Dendritic cell treated with granulocyte-macrophage colony-stimulating factor and Interleukin-4, amounts not matched to agents 40 ng/mL and 50 ng/mL, for 4 days (primary cell): Measurements from ENCODE around the gene CCL26.

Experiments
- H3K27ac Mint-ChIP-seq: one replicate; pipeline ENCODE4 v1.8.0; 2022; ENCODE audit warnings: mild to moderate bottlenecking, mixed read lengths
- H3K27me3 Mint-ChIP-seq: one replicate; pipeline ENCODE4 v1.8.0; 2022; ENCODE audit warnings: mild to moderate bottlenecking, mixed read lengths
- H3K36me3 Mint-ChIP-seq: one replicate; pipeline ENCODE4 v1.8.0; 2022; ENCODE audit warnings: low read depth, mixed read lengths
- H3K4me1 Mint-ChIP-seq: one replicate; pipeline ENCODE4 v1.8.0; 2022; ENCODE audit warnings: low read depth, mixed read lengths
- H3K4me3 Mint-ChIP-seq: one replicate; pipeline ENCODE4 v1.8.0; 2022; ENCODE audit warnings: mild to moderate bottlenecking, moderate library complexity, mixed read lengths
- H3K9me3 Mint-ChIP-seq: one replicate; pipeline ENCODE4 v1.8.0; 2022; ENCODE audit warnings: mixed read lengths
- intact Hi-C: fragments of 100-400 bp; cut with micrococcal nuclease; formaldehyde crosslinking; loops from one replicate; pipeline ENCODE4 v1.15.0; 2022

CCL26 gene

GRCh38 chr7:75772081-75773077 is at the start of gene CCL26:
CCL26 (minus strand) TSS chr7:75772211; CDS start chr7:75772176, 35 bp downstream.
- peak within 1 kb of the TSS; percentile 68 for H3K4me3 Mint-ChIP-seq
- H3K27me3 Mint-ChIP-seq, result no peaks in the 10 kb centered on the region
- intact Hi-C loops, result no loop called here
- peaks cover 21% of the 10 kb centered on the region for H3K36me3 Mint-ChIP-seq
- H3K27ac Mint-ChIP-seq, result peak within 1 kb of the TSS; percentile 91
- peaks cover 67% of the 10 kb centered on the region for H3K4me1 Mint-ChIP-seq
- H3K9me3 Mint-ChIP-seq, result no peaks in the 10 kb centered on the region

DNA sequence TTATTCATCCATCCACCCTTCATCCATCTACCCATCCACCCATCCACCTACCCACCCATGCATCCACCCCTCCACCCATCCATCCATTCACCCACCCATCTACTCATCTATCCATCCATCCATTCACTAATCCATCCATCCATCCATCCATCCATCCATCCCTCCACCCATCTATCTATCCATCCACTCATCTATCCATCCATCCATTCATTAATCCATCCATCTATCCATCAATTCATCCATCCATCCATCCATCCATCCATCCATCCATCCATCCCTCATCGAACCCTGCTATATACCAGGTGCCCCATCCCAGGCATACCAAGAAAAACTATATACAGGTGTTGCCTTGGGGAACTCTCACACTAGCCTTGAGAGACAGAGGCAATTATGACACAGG is 48.7 kb upstream of the CCL26 start:
- intact Hi-C loops, result no loop called here
- no peaks in the 10 kb centered on the region for H3K36me3 Mint-ChIP-seq
- peaks cover 15% of the 10 kb centered on the region for H3K27me3 Mint-ChIP-seq
- H3K9me3 Mint-ChIP-seq, result no peaks in the 10 kb centered on the region
- peak overlapping the region; percentile 76 for H3K27ac Mint-ChIP-seq
- H3K4me1 Mint-ChIP-seq, result peaks cover 62% of the 10 kb centered on the region
- H3K4me3 Mint-ChIP-seq, result no peak overlapping the region

DNA sequence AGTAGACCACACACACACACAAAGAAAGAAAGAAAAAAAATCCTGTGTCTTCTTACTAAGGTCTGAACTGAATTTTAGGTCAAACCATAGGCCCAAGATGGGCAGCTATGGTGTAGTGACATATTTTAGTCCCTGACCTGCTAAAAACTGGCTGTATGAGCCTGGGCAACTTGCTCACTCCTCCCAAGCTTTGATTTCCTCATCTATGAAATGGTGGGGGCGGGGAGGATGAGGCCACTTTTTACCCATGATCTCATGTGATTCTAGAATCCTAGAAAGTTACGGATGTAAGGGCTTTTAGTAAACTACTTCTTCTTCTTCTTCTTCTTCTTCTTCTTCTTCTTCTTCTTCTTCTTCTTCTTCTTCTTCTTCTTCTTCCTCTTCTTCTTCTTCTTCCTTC is 47.7 kb upstream of the CCL26 start:
- peaks cover 15% of the 10 kb centered on the region for H3K27me3 Mint-ChIP-seq
- peaks cover 72% of the 10 kb centered on the region for H3K4me1 Mint-ChIP-seq
- H3K4me3 Mint-ChIP-seq, result no peak overlapping the region
- peak overlapping the region; percentile 76 for H3K27ac Mint-ChIP-seq
- no peaks in the 10 kb centered on the region for H3K36me3 Mint-ChIP-seq
- intact Hi-C loops, result loop anchor here (10.0 kb wide), 1 partner anchor 45 kb away; no protein-coding TSS in a partner anchor
- H3K9me3 Mint-ChIP-seq, result no peaks in the 10 kb centered on the region

DNA sequence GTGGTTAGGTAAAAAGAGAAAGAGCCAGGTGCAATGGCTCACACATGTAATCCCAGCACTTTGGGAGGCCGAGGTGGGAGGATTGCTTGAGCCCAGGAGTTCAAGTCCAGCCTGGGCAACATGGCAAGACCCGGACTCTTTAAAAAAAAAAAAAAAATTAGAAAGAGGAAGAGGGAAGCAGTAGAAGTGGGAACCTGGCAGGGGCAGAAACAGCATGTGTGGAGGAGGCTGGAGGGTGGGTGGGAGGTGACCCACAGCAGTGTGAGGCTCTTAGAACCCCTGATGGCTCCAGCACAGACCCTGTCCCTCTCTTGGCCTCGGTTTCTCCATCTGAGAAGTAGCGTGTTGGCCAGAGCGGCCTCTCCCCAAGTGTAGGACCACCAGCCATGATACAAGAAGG is 46.5 kb upstream of the CCL26 start:
- Mint-ChIP-seq H3K4me1 (peaks cover 83% of the 10 kb centered on the region), H3K4me3 (peak overlapping the region; percentile 1), H3K27ac (peak overlapping the region; percentile 66), H3K27me3 (peaks cover 14% of the 10 kb centered on the region), H3K9me3 (no peaks in the 10 kb centered on the region), H3K36me3 (no peaks in the 10 kb centered on the region)
- intact Hi-C loops, result loop anchor here (10.0 kb wide), 1 partner anchor 46 kb away; no protein-coding TSS in a partner anchor

GRCh38 chr7:75817116-75817515 is 45.1 kb upstream of the CCL26 start:
- intact Hi-C loops, result loop anchor here (10.0 kb wide), 1 partner anchor 48 kb away; no protein-coding TSS in a partner anchor
- peak overlapping the region; percentile 66 for H3K27ac Mint-ChIP-seq
- peaks cover 5% of the 10 kb centered on the region for H3K36me3 Mint-ChIP-seq
- H3K9me3 Mint-ChIP-seq, result no peaks in the 10 kb centered on the region
- H3K27me3 Mint-ChIP-seq, result peaks cover 9% of the 10 kb centered on the region
- H3K4me1 Mint-ChIP-seq, result peaks cover 82% of the 10 kb centered on the region
- no peak overlapping the region for H3K4me3 Mint-ChIP-seq

DNA sequence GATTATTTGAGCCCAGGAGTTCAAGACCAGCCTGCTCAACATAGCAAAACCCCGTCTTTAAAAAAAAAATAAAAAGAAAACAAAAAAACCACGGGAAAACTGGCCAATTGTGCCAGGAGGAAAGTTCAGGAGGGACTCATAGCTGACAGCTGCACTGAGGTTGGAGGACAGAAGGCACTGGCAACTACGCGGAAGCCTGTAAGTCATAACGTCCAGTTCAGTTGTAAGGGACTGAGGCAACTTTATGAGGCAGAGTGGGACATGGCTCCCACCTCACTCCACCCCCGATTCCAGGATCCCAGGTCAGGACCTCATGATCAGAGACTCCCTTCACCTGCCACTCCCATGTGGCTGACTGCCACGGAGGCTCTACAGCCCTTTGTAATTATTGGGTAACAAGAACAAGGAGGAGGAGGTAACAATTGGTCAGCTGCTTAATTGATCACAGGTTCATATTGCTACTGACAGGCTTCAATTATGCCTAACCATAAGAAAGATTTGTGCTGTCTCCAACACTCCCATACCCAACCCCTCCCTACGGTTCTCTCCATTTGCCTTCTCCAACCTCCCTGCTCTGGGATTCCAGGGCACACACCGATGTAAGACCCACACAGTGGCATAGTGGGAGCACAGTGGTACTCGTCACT is 43.5 kb upstream of the CCL26 start:
- Mint-ChIP-seq H3K4me1 (peaks cover 77% of the 10 kb centered on the region), H3K27me3 (peaks cover 2% of the 10 kb centered on the region), H3K9me3 (no peaks in the 10 kb centered on the region), H3K4me3 (no peak overlapping the region), H3K27ac (peak overlapping the region; percentile 13), H3K36me3 (peaks cover 20% of the 10 kb centered on the region)
- intact Hi-C loops, result loop anchor here (10.0 kb wide), 1 partner anchor 49 kb away; no protein-coding TSS in a partner anchor

- Mint-ChIP-seq H3K27ac (peak overlapping the region; percentile 73), H3K4me1 (peaks cover 66% of the 10 kb centered on the region), H3K9me3 (no peaks in the 10 kb centered on the region), H3K36me3 (peaks cover 30% of the 10 kb centered on the region), H3K4me3 (no peak overlapping the region), H3K27me3 (peaks cover 2% of the 10 kb centered on the region)
- intact Hi-C loops, result loop anchor here (10.0 kb wide), 1 partner anchor 50 kb away; no protein-coding TSS in a partner anchor
Measured at GRCh38 chr7:75814407-75814947, 42.5 kb upstream of the CCL26 start.

GRCh38 chr7:75813781-75814236 is 41.8 kb upstream of the CCL26 start, which contains the start of gene CCL24:
CCL24 (minus strand) TSS chr7:75813806; CDS start chr7:75813715, 91 bp downstream.
- H3K4me1 Mint-ChIP-seq, result peaks cover 64% of the 10 kb centered on the region
- peaks cover 2% of the 10 kb centered on the region for H3K27me3 Mint-ChIP-seq
- H3K4me3 Mint-ChIP-seq, result peak within 1 kb of the TSS; percentile 74
- no peaks in the 10 kb centered on the region for H3K9me3 Mint-ChIP-seq
- peaks cover 30% of the 10 kb centered on the region for H3K36me3 Mint-ChIP-seq
- intact Hi-C loops, result loop anchor here (10.0 kb wide), 1 partner anchor 51 kb away; no protein-coding TSS in a partner anchor
- H3K27ac Mint-ChIP-seq, result peak within 1 kb of the TSS; percentile 73

- Mint-ChIP-seq H3K4me1 (peaks cover 58% of the 10 kb centered on the region), H3K4me3 (peak overlapping the region; percentile 74), H3K36me3 (peaks cover 30% of the 10 kb centered on the region), H3K9me3 (peaks cover 1% of the 10 kb centered on the region), H3K27me3 (peaks cover 5% of the 10 kb centered on the region), H3K27ac (peak overlapping the region; percentile 73)
- intact Hi-C loops, result loop anchor here (10.0 kb wide), 1 partner anchor 52 kb away; no protein-coding TSS in a partner anchor
Measured at GRCh38 chr7:75813084-75813483, 41.1 kb upstream of the CCL26 start.

GRCh38 chr7:75811894-75812678 is 40.1 kb upstream of the CCL26 start:
- peaks cover 37% of the 10 kb centered on the region for H3K36me3 Mint-ChIP-seq
- intact Hi-C loops, result loop anchor here (10.0 kb wide), 1 partner anchor 53 kb away; no protein-coding TSS in a partner anchor
- H3K27me3 Mint-ChIP-seq, result peaks cover 9% of the 10 kb centered on the region
- peak overlapping the region; percentile 74 for H3K4me3 Mint-ChIP-seq
- H3K9me3 Mint-ChIP-seq, result peaks cover 11% of the 10 kb centered on the region
- H3K27ac Mint-ChIP-seq, result peak overlapping the region; percentile 73
- H3K4me1 Mint-ChIP-seq, result peaks cover 50% of the 10 kb centered on the region

GRCh38 chr7:75809396-75809795 is 37.4 kb upstream of the CCL26 start:
- H3K4me3 Mint-ChIP-seq, result no peak overlapping the region
- no peak overlapping the region for H3K27ac Mint-ChIP-seq
- peaks cover 45% of the 10 kb centered on the region for H3K36me3 Mint-ChIP-seq
- H3K9me3 Mint-ChIP-seq, result peaks cover 19% of the 10 kb centered on the region
- intact Hi-C loops, result no loop called here
- peaks cover 7% of the 10 kb centered on the region for H3K27me3 Mint-ChIP-seq
- peaks cover 28% of the 10 kb centered on the region for H3K4me1 Mint-ChIP-seq

DNA sequence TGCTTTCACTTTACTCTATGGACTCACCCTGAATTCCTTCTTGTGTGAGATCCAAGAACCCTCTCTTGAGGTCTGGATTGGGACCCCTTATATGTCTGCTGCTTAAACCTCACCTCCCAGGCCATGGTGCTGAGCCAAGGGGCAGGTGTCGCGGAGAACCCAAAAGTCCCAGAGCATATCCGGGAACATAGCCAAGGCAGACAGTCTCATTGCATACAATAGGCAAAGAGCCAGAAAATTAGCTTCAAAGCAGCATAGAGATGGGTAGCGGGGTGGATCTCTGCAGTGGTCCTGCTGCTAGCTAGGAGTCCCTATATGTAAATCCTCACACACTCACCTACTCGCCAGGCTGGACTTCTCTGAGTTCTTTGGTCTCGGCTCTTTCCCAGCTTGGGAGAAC is 36.1 kb upstream of the CCL26 start:
- H3K36me3 Mint-ChIP-seq, result peaks cover 45% of the 10 kb centered on the region
- peaks cover 11% of the 10 kb centered on the region for H3K27me3 Mint-ChIP-seq
- intact Hi-C loops, result no loop called here
- peaks cover 28% of the 10 kb centered on the region for H3K4me1 Mint-ChIP-seq
- no peak overlapping the region for H3K4me3 Mint-ChIP-seq
- no peak overlapping the region for H3K27ac Mint-ChIP-seq
- peaks cover 19% of the 10 kb centered on the region for H3K9me3 Mint-ChIP-seq

GRCh38 chr7:75807452-75807851 is 35.4 kb upstream of the CCL26 start:
- intact Hi-C loops, result no loop called here
- H3K27me3 Mint-ChIP-seq, result peaks cover 16% of the 10 kb centered on the region
- H3K36me3 Mint-ChIP-seq, result peaks cover 44% of the 10 kb centered on the region
- peaks cover 23% of the 10 kb centered on the region for H3K4me1 Mint-ChIP-seq
- H3K27ac Mint-ChIP-seq, result no peak overlapping the region
- H3K4me3 Mint-ChIP-seq, result no peak overlapping the region
- peaks cover 19% of the 10 kb centered on the region for H3K9me3 Mint-ChIP-seq
